Keratinocyte (primary cell): Measurements from ENCODE around the gene PRKAG3. TPM values are rescaled to one million over a fixed set of nuclear protein-coding genes. Genes with fewer than 3 reads are reported as not detected.

ENCODE experiments used
- DNase-seq: peaks from one replicate; pipeline ENCODE4 v3.0.0-alpha.2; 2011; ENCODE audit warnings: low read depth, missing footprints, low spot score
- FAIRE-seq: peaks from 2 replicates; lab custom pipeline; 2011; peaks lifted over from hg19 to GRCh38; lab: Jason Lieb, UNC
- H2AFZ ChIP-seq: 2 replicates; pipeline ENCODE4 v1.6.0; 2012; ENCODE audit warnings: low read length, control low read depth, inconsistent platforms; ENCODE audit not compliant: control insufficient read depth
- H3K27ac ChIP-seq: 2 replicates; pipeline ENCODE4 v1.5.1; 2011; ENCODE audit warnings: low read length; ENCODE audit not compliant: control insufficient read depth, insufficient read depth
- H3K27me3 ChIP-seq: 3 replicates; pipeline ENCODE4 v1.6.0; 2011; ENCODE audit warnings: low read length; ENCODE audit not compliant: control insufficient read depth, insufficient read depth; ENCODE audit errors: extremely low read depth
- H3K36me3 ChIP-seq, 2 experiments: 2 replicates in 1 of 2; 3 replicates in 1 of 2; pipeline ENCODE4 v1.5.1; 2011; ENCODE audit warnings: low read length in 2 of 2, mild to moderate bottlenecking in 1 of 2; ENCODE audit not compliant: control insufficient read depth in 2 of 2, insufficient read depth in 2 of 2; ENCODE audit errors: extremely low read depth in 1 of 2
- H3K4me1 ChIP-seq: 3 replicates; pipeline ENCODE4 v1.5.1; 2011; ENCODE audit warnings: low read length; ENCODE audit not compliant: control insufficient read depth, insufficient read depth; ENCODE audit errors: extremely low read depth
- H3K4me2 ChIP-seq: 3 replicates; pipeline ENCODE4 v1.6.0; 2011; ENCODE audit warnings: low read depth, low read length; ENCODE audit not compliant: control insufficient read depth, insufficient read depth; ENCODE audit errors: extremely low read depth
- H3K4me3 ChIP-seq, 3 experiments: fragments of 200-600 bp in 1 of 3; sonication (generic) in 1 of 3; 2 replicates in 2 of 3; 3 replicates in 1 of 3; pipeline ENCODE4 v1.5.1; 2011 to 2016; ENCODE audit warnings: low read length in 3 of 3, mild to moderate bottlenecking in 3 of 3, control low read depth in 2 of 3, inconsistent platforms in 1 of 3, low read depth in 1 of 3, mixed read lengths in 1 of 3, mixed run types in 1 of 3, moderate library complexity in 1 of 3; ENCODE audit not compliant: control insufficient read depth in 2 of 3, insufficient read depth in 2 of 3; ENCODE audit errors: extremely low read depth in 1 of 3
- H3K79me2 ChIP-seq: 2 replicates; pipeline ENCODE4 v1.6.0; 2012; ENCODE audit warnings: low read length; ENCODE audit not compliant: control insufficient read depth, insufficient read depth
- H3K9ac ChIP-seq: 3 replicates; pipeline ENCODE4 v1.6.0; 2011; ENCODE audit warnings: low read length; ENCODE audit not compliant: control insufficient read depth, insufficient read depth; ENCODE audit errors: extremely low read depth
- H3K9me1 ChIP-seq: 3 replicates; pipeline ENCODE4 v1.6.0; 2011; ENCODE audit warnings: low read length; ENCODE audit not compliant: control insufficient read depth, insufficient read depth; ENCODE audit errors: extremely low read depth
- H3K9me3 ChIP-seq: 2 replicates; pipeline ENCODE4 v1.5.1; 2012; ENCODE audit warnings: low read depth, low read length; ENCODE audit not compliant: control insufficient read depth
- H4K20me1 ChIP-seq: 3 replicates; pipeline ENCODE4 v1.6.0; 2011; ENCODE audit warnings: low read length; ENCODE audit not compliant: control insufficient read depth, insufficient read depth; ENCODE audit errors: extremely low read depth
- EZH2 ChIP-seq: IDR thresholded peaks from one replicate; pipeline ENCODE4 v1.6.1; 2012; ENCODE audit warnings: inconsistent platforms, mild to moderate bottlenecking, low read length, moderate library complexity
- dilution Hi-C: fragments of 300-500 bp; cut with MboI; formaldehyde crosslinking; loops from one replicate; pipeline ENCODE4 v1.7.0; 2020; ENCODE audit warnings: low sequenced_read_pairs; ENCODE audit not compliant: extremely low pct_ligation_motif_present
- polyA plus RNA-seq, 5 experiments: library from polyadenylated mRNA; depleted of rRNA in 3 of 5; stranded (reverse) in 3 of 5; stranded (forward) in 1 of 5; unstranded in 1 of 5; fragments of >200 nt; gene quantifications; 1 replicate in 1 of 5; 2 replicates in 3 of 5; 3 replicates in 1 of 5; pipeline versions ENCODE4 v1.2.1 to v1.2.3, GENCODE V29; 2011 to 2012; ENCODE audit warnings: missing spikeins in 2 of 5, low read depth in 1 of 5, low replicate concordance in 1 of 5
- TF ChIP-seq, protein P1 (sequence below), 3 experiments: IDR thresholded peaks in 1 of 3; conservative IDR thresholded peaks in 1 of 3; optimal IDR thresholded peaks in 1 of 3; 2 replicates in 2 of 3; 3 replicates in 1 of 3; pipeline versions ENCODE3 to v1.5.1; 2011; ENCODE audit warnings: low read length in 3 of 3, mild to moderate bottlenecking in 3 of 3, moderate library complexity in 2 of 3, control low read depth in 1 of 3, inconsistent platforms in 1 of 3; ENCODE audit not compliant: insufficient read depth in 2 of 3; ENCODE audit errors: extremely low read depth in 1 of 3

Gene PRKAG3
- polyA plus RNA-seq, 1 donor (not counting 4 experiments of a cell fraction or from before 2014, with no cell fraction given): not detected

GRCh38 chr2:218878926-218879761 is 47.5 kb upstream of the PRKAG3 start:
- H3K9ac ChIP-seq: no peak overlapping the region
- no peaks in the 10 kb centered on the region for H3K79me2 ChIP-seq
- DNase-seq: no peak
- H3K27ac ChIP-seq: no peak overlapping the region
- TF ChIP-seq EZH2: no peak
- TF ChIP-seq, protein P1, sequence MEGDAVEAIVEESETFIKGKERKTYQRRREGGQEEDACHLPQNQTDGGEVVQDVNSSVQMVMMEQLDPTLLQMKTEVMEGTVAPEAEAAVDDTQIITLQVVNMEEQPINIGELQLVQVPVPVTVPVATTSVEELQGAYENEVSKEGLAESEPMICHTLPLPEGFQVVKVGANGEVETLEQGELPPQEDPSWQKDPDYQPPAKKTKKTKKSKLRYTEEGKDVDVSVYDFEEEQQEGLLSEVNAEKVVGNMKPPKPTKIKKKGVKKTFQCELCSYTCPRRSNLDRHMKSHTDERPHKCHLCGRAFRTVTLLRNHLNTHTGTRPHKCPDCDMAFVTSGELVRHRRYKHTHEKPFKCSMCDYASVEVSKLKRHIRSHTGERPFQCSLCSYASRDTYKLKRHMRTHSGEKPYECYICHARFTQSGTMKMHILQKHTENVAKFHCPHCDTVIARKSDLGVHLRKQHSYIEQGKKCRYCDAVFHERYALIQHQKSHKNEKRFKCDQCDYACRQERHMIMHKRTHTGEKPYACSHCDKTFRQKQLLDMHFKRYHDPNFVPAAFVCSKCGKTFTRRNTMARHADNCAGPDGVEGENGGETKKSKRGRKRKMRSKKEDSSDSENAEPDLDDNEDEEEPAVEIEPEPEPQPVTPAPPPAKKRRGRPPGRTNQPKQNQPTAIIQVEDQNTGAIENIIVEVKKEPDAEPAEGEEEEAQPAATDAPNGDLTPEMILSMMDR (optimal IDR thresholded peaks at IDR 0.05 in 1 of 3, IDR thresholded peaks at IDR 0.05 in 1 of 3, conservative IDR thresholded peaks at IDR 0.05 in 1 of 3; ENCODE audit: extremely low read depth in 1 of 3, insufficient read depth in 2 of 3, low read length in 3 of 3): no peak
- peaks cover 39% of the 10 kb centered on the region for H3K4me1 ChIP-seq
- no peaks in the 10 kb centered on the region for H4K20me1 ChIP-seq
- no peak overlapping the region for H3K4me3 ChIP-seq
- no peak overlapping the region for H3K4me2 ChIP-seq
- dilution Hi-C loops: no loop called here
- H3K9me3 ChIP-seq: no peaks in the 10 kb centered on the region
- H2AFZ ChIP-seq: no peak overlapping the region
- FAIRE-seq: no peak
- H3K9me1 ChIP-seq: peaks cover 2% of the 10 kb centered on the region
- peaks cover 7% of the 10 kb centered on the region for H3K27me3 ChIP-seq
- no peaks in the 10 kb centered on the region for H3K36me3 ChIP-seq

DNA sequence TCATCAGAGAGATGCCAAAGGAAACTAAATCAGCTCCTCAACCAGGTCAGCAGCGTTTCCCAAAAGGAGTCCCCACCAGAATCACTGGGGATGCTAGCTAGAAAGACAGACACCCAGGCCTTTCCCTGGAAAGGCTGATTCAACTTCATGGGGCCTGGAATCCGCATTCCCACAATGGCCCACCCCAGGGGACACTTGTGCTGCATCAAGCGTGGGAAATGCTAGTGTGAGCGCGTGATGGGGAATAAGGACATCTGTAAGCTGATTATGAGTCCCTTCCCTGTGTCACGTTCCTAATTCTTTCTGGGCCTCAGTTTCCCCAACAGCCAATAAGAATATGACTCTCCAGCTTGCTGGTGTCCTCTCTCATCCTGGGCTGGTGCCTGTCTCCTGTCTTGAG is 46.9 kb upstream of the PRKAG3 start:
- TF ChIP-seq, protein P1 (optimal IDR thresholded peaks at IDR 0.05 in 1 of 3, IDR thresholded peaks at IDR 0.05 in 1 of 3, conservative IDR thresholded peaks at IDR 0.05 in 1 of 3; ENCODE audit: extremely low read depth in 1 of 3, insufficient read depth in 2 of 3, low read length in 3 of 3): no peak
- TF ChIP-seq EZH2: no peak
- FAIRE-seq (no peak), DNase-seq (no peak)
- no peak overlapping the region for H3K9ac ChIP-seq
- no peaks in the 10 kb centered on the region for H3K79me2 ChIP-seq
- no peaks in the 10 kb centered on the region for H3K9me3 ChIP-seq
- H3K4me1 ChIP-seq: peaks cover 35% of the 10 kb centered on the region
- H2AFZ ChIP-seq: no peak overlapping the region
- peaks cover 2% of the 10 kb centered on the region for H3K9me1 ChIP-seq
- dilution Hi-C loops: no loop called here
- no peak overlapping the region for H3K4me2 ChIP-seq
- no peaks in the 10 kb centered on the region for H4K20me1 ChIP-seq
- no peak overlapping the region for H3K4me3 ChIP-seq
- H3K36me3 ChIP-seq: no peaks in the 10 kb centered on the region
- H3K27me3 ChIP-seq: peaks cover 10% of the 10 kb centered on the region
- H3K27ac ChIP-seq: no peak overlapping the region
